ENCODE results near the gene VAV2. TPM values are rescaled to one million over a fixed set of nuclear protein-coding genes. Genes with fewer than 3 reads are reported as not detected.

VAV2 gene
- total RNA-seq, 2 experiments from 2014 or later, result 11.0 to 27.8 TPM

GRCh38 chr9:133844881-133845410 lies 147.2 kb downstream of the VAV2 start:
- no peaks in the 10 kb centered on the region for H3K4me1 ChIP-seq (ENCODE audit: insufficient read depth, low read length, poor library complexity, severe bottlenecking)
- intact Hi-C loops (cut with micrococcal nuclease; ENCODE audit: unreplicated experiment), result no loop called here
- no peak for DNase-seq (ENCODE audit: low spot score)
- no TSS peak for BruUV-seq (replicated peaks)
- H3K79me2 ChIP-seq (ENCODE audit: insufficient read depth, low read depth, low read length), result no peaks in the 10 kb centered on the region
- H4K20me1 ChIP-seq (ENCODE audit: insufficient read depth, low read length), result no peaks in the 10 kb centered on the region
- no peak overlapping the region for H3K4me3 ChIP-seq (ENCODE audit: low read depth, low read length, poor library complexity, severe bottlenecking)
- ChIA-PET CTCF (ENCODE audit: unreplicated experiment) (no interaction called here), POLR2A (no interaction called here)
- H2AFZ ChIP-seq (ENCODE audit: low read length), result no peak overlapping the region
- H3K36me3 ChIP-seq (ENCODE audit: insufficient read depth, low read length), result no peaks in the 10 kb centered on the region
- TF ChIP-seq CTCF (conservative IDR thresholded peaks at IDR 0.05; ENCODE audit: low read length), result no peak
- TF ChIP-seq EZH2phosphoT487 (IDR thresholded peaks at IDR 0.05; ENCODE audit: borderline replicate concordance, low read depth, low read length), result no peak
- H3K9me3 ChIP-seq (ENCODE audit: low read length), result no peaks in the 10 kb centered on the region
- no peaks in the 10 kb centered on the region for H3K9me2 ChIP-seq (ENCODE audit: insufficient read depth, low read length)
- H3K4me2 ChIP-seq (ENCODE audit: low read length), result no peak overlapping the region
- no peak overlapping the region for H3K27ac ChIP-seq (ENCODE audit: low read depth, low read length, poor library complexity, severe bottlenecking)

- Histone ChIP-seq H3K9me3 (ENCODE audit: low read length) (no peaks in the 10 kb centered on the region), H3K27ac (ENCODE audit: low read depth, low read length, poor library complexity, severe bottlenecking) (no peak overlapping the region), H3K9me2 (ENCODE audit: insufficient read depth, low read length) (no peaks in the 10 kb centered on the region), H2AFZ (ENCODE audit: low read length) (no peak overlapping the region), H3K79me2 (ENCODE audit: insufficient read depth, low read depth, low read length) (no peaks in the 10 kb centered on the region), H3K4me2 (ENCODE audit: low read length) (no peak overlapping the region), H3K4me3 (ENCODE audit: low read depth, low read length, poor library complexity, severe bottlenecking) (no peak overlapping the region), H4K20me1 (ENCODE audit: insufficient read depth, low read length) (no peaks in the 10 kb centered on the region), H3K4me1 (ENCODE audit: insufficient read depth, low read length, poor library complexity, severe bottlenecking) (no peaks in the 10 kb centered on the region), H3K36me3 (ENCODE audit: insufficient read depth, low read length) (no peaks in the 10 kb centered on the region)
- intact Hi-C loops (cut with micrococcal nuclease; ENCODE audit: unreplicated experiment), result no loop called here
- no TSS peak for BruUV-seq (replicated peaks)
- ChIA-PET POLR2A (no interaction called here), CTCF (ENCODE audit: unreplicated experiment) (no interaction called here)
- no peak for TF ChIP-seq EZH2phosphoT487 (IDR thresholded peaks at IDR 0.05; ENCODE audit: borderline replicate concordance, low read depth, low read length)
- TF ChIP-seq CTCF (conservative IDR thresholded peaks at IDR 0.05; ENCODE audit: low read length), result no peak
- DNase-seq (ENCODE audit: low spot score), result no peak
These were observed 147.7 kb downstream of the VAV2 start for GRCh38 chr9:133844398-133844784.

GRCh38 chr9:133843751-133844397 lies 148.2 kb downstream of the VAV2 start:
- H3K4me3 ChIP-seq (ENCODE audit: low read depth, low read length, poor library complexity, severe bottlenecking), result no peak overlapping the region
- no peaks in the 10 kb centered on the region for H4K20me1 ChIP-seq (ENCODE audit: insufficient read depth, low read length)
- H3K9me2 ChIP-seq (ENCODE audit: insufficient read depth, low read length), result no peaks in the 10 kb centered on the region
- no TSS peak for BruUV-seq (replicated peaks)
- ChIA-PET POLR2A (no interaction called here), CTCF (ENCODE audit: unreplicated experiment) (no interaction called here)
- no peak overlapping the region for H3K27ac ChIP-seq (ENCODE audit: low read depth, low read length, poor library complexity, severe bottlenecking)
- no peak overlapping the region for H2AFZ ChIP-seq (ENCODE audit: low read length)
- no peaks in the 10 kb centered on the region for H3K79me2 ChIP-seq (ENCODE audit: insufficient read depth, low read depth, low read length)
- TF ChIP-seq EZH2phosphoT487 (IDR thresholded peaks at IDR 0.05; ENCODE audit: borderline replicate concordance, low read depth, low read length) (no peak), CTCF (conservative IDR thresholded peaks at IDR 0.05; ENCODE audit: low read length) (no peak)
- H3K4me2 ChIP-seq (ENCODE audit: low read length), result no peak overlapping the region
- intact Hi-C loops (cut with micrococcal nuclease; ENCODE audit: unreplicated experiment), result no loop called here
- no peaks in the 10 kb centered on the region for H3K4me1 ChIP-seq (ENCODE audit: insufficient read depth, low read length, poor library complexity, severe bottlenecking)
- H3K9me3 ChIP-seq (ENCODE audit: low read length), result no peaks in the 10 kb centered on the region
- no peaks in the 10 kb centered on the region for H3K36me3 ChIP-seq (ENCODE audit: insufficient read depth, low read length)
- no peak for DNase-seq (ENCODE audit: low spot score)
